ENCODE results near the gene C1orf116. TPM values are rescaled to one million over a fixed set of nuclear protein-coding genes. Genes with fewer than 3 reads are reported as not detected.

The C1orf116 gene
- total and polyA plus RNA-seq, 4 experiments from 2014 or later = 0.14 TPM; not detected in 3

DNA sequence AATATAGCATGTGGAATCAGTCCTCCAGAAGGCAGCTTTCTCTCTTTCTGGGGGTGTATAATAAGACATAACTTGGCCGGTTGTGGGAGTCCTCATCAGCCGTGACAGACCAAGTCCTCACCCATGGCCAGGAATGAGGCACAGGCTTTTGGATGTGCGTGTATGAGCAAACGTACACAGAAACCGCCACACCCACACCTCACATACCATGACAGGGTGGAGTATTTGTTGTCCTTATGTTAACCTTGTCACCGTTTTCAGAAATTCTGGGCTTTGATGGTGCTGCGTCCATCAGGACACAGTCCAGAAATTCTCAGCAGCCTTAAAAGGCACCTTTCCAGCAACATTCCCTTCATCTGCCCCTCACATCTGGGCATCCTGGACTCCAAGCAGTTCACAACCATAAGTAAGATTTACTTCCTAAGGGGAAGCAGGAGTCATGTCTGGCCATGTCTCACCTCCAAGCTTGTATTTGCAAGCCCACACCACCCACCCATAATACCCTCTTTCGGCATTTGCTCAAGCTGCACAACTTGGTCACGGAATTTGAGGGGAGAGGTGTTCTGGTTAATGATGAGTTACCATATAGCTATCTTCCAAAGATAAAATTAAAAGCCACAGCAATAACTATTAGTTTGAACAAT, 12.4 kb downstream of the C1orf116 start:
- Mint-ChIP-seq H3K4me3 (no peak overlapping the region), H3K27ac (no peak overlapping the region), H3K9me3 (no peaks in the 10 kb centered on the region), H3K27me3 (peaks cover 22 to 35% of the 10 kb centered on the region in 2 donors), H3K4me1 (no peaks in the 10 kb centered on the region), H3K36me3 (no peaks in the 10 kb centered on the region)
- Histone ChIP-seq H3K4me1 (ENCODE audit: insufficient read depth, low read length) (peaks cover 5% of the 10 kb centered on the region), H3K27me3 (ENCODE audit: insufficient read depth, low read length) (no peaks in the 10 kb centered on the region), H3K9me3 (ENCODE audit: control insufficient read depth in 1 of 2, low read length in 2 of 2) (no peaks in the 10 kb centered on the region), H3K4me3 (ENCODE audit: low read length in 2 of 2) (no peak overlapping the region), H3K27ac (ENCODE audit: low read depth, low read length) (no peak overlapping the region), H3K36me3 (ENCODE audit: insufficient read depth, low read length) (no peaks in the 10 kb centered on the region)
- CTCF ChIA-PET (ENCODE audit: partially characterized antibody) = no interaction called here
- intact Hi-C loops (cut with micrococcal nuclease) = no loop called here
- DNase-seq = no peak
- POLR2A ChIA-PET (ENCODE audit: partially characterized antibody) = no interaction called here

DNA sequence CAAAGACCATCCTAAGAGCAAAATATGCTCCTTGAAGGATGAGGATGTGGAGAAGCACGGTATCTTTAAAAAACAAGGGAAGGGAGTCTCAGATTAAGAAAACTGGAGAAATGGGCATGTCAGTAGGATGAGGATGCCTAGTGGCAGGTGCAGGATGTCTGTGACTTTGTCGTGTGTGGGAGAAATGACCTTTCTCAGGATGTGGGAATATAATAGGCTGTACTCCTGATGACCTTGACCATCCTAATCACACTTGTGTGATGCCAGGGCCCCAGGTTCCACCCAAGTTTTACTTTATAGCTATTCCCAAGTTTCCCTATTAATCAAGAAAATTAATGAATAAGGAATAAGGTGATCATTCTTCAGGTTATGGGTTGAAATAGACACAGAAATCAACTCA, 12.9 kb downstream of the C1orf116 start:
- H3K4me3 ChIP-seq (ENCODE audit: low read length in 2 of 2) = no peak overlapping the region
- Mint-ChIP-seq H3K9me3 (no peaks in the 10 kb centered on the region), H3K27me3 (peaks cover 20 to 33% of the 10 kb centered on the region in 2 donors), H3K4me3 (no peak overlapping the region), H3K36me3 (no peaks in the 10 kb centered on the region), H3K4me1 (no peaks in the 10 kb centered on the region), H3K27ac (no peak overlapping the region)
- H3K27ac ChIP-seq (ENCODE audit: low read depth, low read length) = no peak overlapping the region
- ChIA-PET POLR2A (ENCODE audit: partially characterized antibody) (no interaction called here), CTCF (ENCODE audit: partially characterized antibody) (no interaction called here)
- H3K27me3 ChIP-seq (ENCODE audit: insufficient read depth, low read length) = no peaks in the 10 kb centered on the region
- intact Hi-C loops (cut with micrococcal nuclease) = no loop called here
- no peak for DNase-seq
- peaks cover 5% of the 10 kb centered on the region for H3K4me1 ChIP-seq (ENCODE audit: insufficient read depth, low read length)
- no peaks in the 10 kb centered on the region for H3K36me3 ChIP-seq (ENCODE audit: insufficient read depth, low read length)
- no peaks in the 10 kb centered on the region for H3K9me3 ChIP-seq (ENCODE audit: control insufficient read depth in 1 of 2, low read length in 2 of 2)

DNA sequence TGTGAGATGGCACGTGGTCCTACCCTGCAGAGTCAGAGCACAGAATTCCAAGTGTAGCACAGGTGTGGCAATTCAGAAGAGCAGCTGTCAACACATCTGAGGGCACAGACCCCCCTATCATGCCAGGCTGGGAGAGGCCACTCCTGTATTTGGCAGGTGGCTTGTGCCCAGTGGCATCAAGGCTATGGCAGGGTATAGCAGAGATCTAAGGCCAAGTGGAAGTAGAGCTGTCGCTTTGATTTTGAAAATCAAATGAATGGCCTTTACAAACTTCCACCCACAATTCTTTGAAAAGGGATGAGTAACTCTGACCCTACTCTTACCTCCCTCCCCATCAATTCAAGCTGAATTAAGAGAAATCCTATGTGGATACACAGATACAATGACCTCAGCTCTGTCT, 13.4 kb downstream of the C1orf116 start:
- Mint-ChIP-seq H3K4me1 (no peaks in the 10 kb centered on the region), H3K27me3 (peaks cover 18 to 35% of the 10 kb centered on the region in 2 donors), H3K9me3 (no peaks in the 10 kb centered on the region), H3K4me3 (no peak overlapping the region), H3K36me3 (no peaks in the 10 kb centered on the region), H3K27ac (no peak overlapping the region)
- peaks cover 5% of the 10 kb centered on the region for H3K4me1 ChIP-seq (ENCODE audit: insufficient read depth, low read length)
- H3K27me3 ChIP-seq (ENCODE audit: insufficient read depth, low read length) = no peaks in the 10 kb centered on the region
- H3K9me3 ChIP-seq (ENCODE audit: control insufficient read depth in 1 of 2, low read length in 2 of 2) = no peaks in the 10 kb centered on the region
- no peak for DNase-seq
- H3K36me3 ChIP-seq (ENCODE audit: insufficient read depth, low read length) = no peaks in the 10 kb centered on the region
- ChIA-PET CTCF (ENCODE audit: partially characterized antibody) (interaction anchor here (1.1 kb wide), 1 partner anchor 14 kb away, joined by 3 read pairs; no protein-coding TSS in a partner anchor), POLR2A (ENCODE audit: partially characterized antibody) (interaction anchor here (0.5 kb wide), 1 partner anchor 559 kb away, joined by 3 read pairs; no protein-coding TSS in a partner anchor)
- H3K4me3 ChIP-seq (ENCODE audit: low read length in 2 of 2) = no peak overlapping the region
- intact Hi-C loops (cut with micrococcal nuclease) = no loop called here
- no peak overlapping the region for H3K27ac ChIP-seq (ENCODE audit: low read depth, low read length)

DNA sequence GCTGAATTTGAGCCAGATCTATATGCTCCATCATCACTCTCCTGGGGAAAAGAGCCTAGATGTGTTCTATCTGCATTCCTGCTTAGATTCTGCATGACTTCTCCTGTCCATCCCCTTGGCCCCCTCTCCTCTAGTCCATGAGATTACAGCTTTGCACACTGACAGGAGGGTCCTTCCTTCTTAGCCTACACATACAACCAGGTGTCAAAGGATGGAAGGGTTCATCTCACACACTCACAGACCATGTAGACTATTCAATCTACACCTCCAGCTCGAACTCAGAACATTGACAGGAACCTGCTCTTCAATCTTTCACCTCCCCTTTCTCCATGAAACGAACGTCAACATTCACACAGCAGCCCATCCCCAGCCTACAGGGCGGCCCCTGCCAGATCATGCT, 13.8 kb downstream of the C1orf116 start:
- Mint-ChIP-seq H3K4me3 (no peak overlapping the region), H3K27me3 (peaks cover 18 to 35% of the 10 kb centered on the region in 2 donors)

DNA sequence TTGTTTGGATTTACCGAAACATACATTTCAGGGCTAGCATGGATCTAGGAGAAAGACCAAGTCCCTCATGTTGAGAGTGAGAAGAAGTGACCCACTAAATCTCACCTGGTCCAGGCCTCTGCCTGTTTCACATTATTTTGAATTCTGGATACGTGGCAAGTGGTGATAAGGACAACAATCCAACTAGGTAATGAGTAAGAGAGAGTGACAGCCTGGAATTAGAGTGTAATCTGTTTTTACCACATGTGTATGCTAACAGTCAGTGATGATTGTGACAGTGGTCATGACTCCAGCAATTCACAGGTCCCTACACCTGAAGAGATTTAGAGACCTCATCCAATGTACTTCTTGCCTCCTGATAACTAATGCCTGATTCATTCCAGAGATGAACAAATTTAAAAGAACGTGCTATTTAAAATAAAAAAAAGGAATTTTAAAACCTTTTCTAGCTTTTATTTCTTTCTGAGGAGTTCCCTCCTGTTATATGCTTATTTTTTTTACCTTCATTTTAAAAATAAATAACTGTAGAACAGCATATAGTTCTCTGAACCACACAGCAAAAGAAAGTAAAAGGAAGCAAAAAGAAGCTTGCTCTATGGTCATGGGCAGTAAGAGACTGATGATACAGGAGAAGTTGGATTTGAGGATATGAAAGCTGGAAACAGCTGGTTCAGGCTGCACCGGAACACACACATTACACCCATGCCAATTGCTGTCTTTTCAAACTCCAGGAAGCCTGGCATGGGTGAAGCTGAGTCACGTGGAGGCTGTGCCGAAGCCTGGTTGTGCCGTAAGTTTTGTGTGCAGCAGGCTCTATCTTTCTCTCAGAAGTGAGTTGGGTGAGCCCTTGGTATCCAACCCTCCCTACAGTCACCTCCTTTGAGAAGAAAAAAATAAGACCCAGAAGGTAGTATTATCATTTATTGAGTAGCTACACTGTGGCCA, 14.7 kb downstream of the C1orf116 start:
- Mint-ChIP-seq H3K27me3 (peaks cover 19 to 34% of the 10 kb centered on the region in 2 donors), H3K9me3 (no peaks in the 10 kb centered on the region), H3K36me3 (no peaks in the 10 kb centered on the region), H3K27ac (no peak overlapping the region), H3K4me3 (no peak overlapping the region), H3K4me1 (no peaks in the 10 kb centered on the region)
- DNase-seq = no peak
- no peaks in the 10 kb centered on the region for H3K36me3 ChIP-seq (ENCODE audit: insufficient read depth, low read length)
- POLR2A ChIA-PET (ENCODE audit: partially characterized antibody) = interaction anchor here (0.8 kb wide), 1 partner anchor 11 kb away, joined by 3 read pairs; no protein-coding TSS in a partner anchor
- H3K9me3 ChIP-seq (ENCODE audit: control insufficient read depth in 1 of 2, low read length in 2 of 2) = no peaks in the 10 kb centered on the region
- no peak overlapping the region for H3K4me3 ChIP-seq (ENCODE audit: low read length in 2 of 2)
- H3K4me1 ChIP-seq (ENCODE audit: insufficient read depth, low read length) = peaks cover 5% of the 10 kb centered on the region
- H3K27me3 ChIP-seq (ENCODE audit: insufficient read depth, low read length) = no peaks in the 10 kb centered on the region
- intact Hi-C loops (cut with micrococcal nuclease) = no loop called here
- H3K27ac ChIP-seq (ENCODE audit: low read depth, low read length) = no peak overlapping the region
- CTCF ChIA-PET (ENCODE audit: partially characterized antibody) = interaction anchor here (1.0 to 1.1 kb wide), 2 partner anchors 12 to 14 kb away, joined by 3 to 6 read pairs; no protein-coding TSS in a partner anchor

More for the DNA sequence above, 13.8 kb downstream of the C1orf116 start:
- H3K27ac Mint-ChIP-seq = no peak overlapping the region
- intact Hi-C loops (cut with micrococcal nuclease) = no loop called here
- no peaks in the 10 kb centered on the region for H3K4me1 Mint-ChIP-seq
- Histone ChIP-seq H3K27ac (ENCODE audit: low read depth, low read length) (no peak overlapping the region), H3K27me3 (ENCODE audit: insufficient read depth, low read length) (no peaks in the 10 kb centered on the region), H3K9me3 (ENCODE audit: control insufficient read depth in 1 of 2, low read length in 2 of 2) (no peaks in the 10 kb centered on the region), H3K4me1 (ENCODE audit: insufficient read depth, low read length) (peaks cover 5% of the 10 kb centered on the region), H3K4me3 (ENCODE audit: low read length in 2 of 2) (no peak overlapping the region), H3K36me3 (ENCODE audit: insufficient read depth, low read length) (no peaks in the 10 kb centered on the region)
- no peaks in the 10 kb centered on the region for H3K36me3 Mint-ChIP-seq
- POLR2A ChIA-PET (ENCODE audit: partially characterized antibody) = interaction anchor here (0.5 to 0.8 kb wide), 2 partner anchors 12 to 559 kb away, joined by 3 read pairs; no protein-coding TSS in a partner anchor
- CTCF ChIA-PET (ENCODE audit: partially characterized antibody) = interaction anchor here (1.0 to 1.1 kb wide), 2 partner anchors 13 to 14 kb away, joined by 3 to 6 read pairs; no protein-coding TSS in a partner anchor
- no peak for DNase-seq
- H3K9me3 Mint-ChIP-seq = no peaks in the 10 kb centered on the region

DNA sequence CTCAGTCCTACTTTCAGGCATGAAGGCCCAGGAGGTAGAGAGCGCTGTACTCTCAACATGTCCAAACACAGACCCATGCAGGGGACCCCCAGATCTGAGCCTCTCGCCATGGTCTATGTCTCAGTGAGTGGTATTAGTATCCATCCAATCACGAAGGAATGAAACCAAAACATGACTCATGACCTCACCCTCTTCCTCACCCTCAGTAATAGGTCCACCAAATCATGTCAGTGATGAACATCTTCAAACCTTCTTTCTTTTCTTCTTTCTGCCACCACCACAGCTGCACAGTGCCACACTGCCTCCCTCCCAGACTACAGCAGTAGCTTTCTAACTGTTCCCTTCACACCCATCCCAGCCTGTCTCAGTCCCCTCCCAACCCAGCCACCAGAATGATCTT, 16.8 kb downstream of the C1orf116 start:
- H3K36me3 ChIP-seq (ENCODE audit: insufficient read depth, low read length) = no peaks in the 10 kb centered on the region
- no peak overlapping the region for H3K4me3 ChIP-seq (ENCODE audit: low read length in 2 of 2)
- no peaks in the 10 kb centered on the region for H3K9me3 ChIP-seq (ENCODE audit: control insufficient read depth in 1 of 2, low read length in 2 of 2)
- H3K27me3 ChIP-seq (ENCODE audit: insufficient read depth, low read length) = no peaks in the 10 kb centered on the region
- no peaks in the 10 kb centered on the region for H3K4me1 Mint-ChIP-seq
- POLR2A ChIA-PET (ENCODE audit: partially characterized antibody) = no interaction called here
- peaks cover 5% of the 10 kb centered on the region for H3K4me1 ChIP-seq (ENCODE audit: insufficient read depth, low read length)
- intact Hi-C loops (cut with micrococcal nuclease) = no loop called here
- H3K9me3 Mint-ChIP-seq = no peaks in the 10 kb centered on the region
- H3K27ac ChIP-seq (ENCODE audit: low read depth, low read length) = no peak overlapping the region
- no peak for DNase-seq
- peaks cover 28 to 34% of the 10 kb centered on the region in 2 donors for H3K27me3 Mint-ChIP-seq
- no peak overlapping the region for H3K4me3 Mint-ChIP-seq
- no peak overlapping the region for H3K27ac Mint-ChIP-seq
- H3K36me3 Mint-ChIP-seq = no peaks in the 10 kb centered on the region
- CTCF ChIA-PET (ENCODE audit: partially characterized antibody) = no interaction called here

DNA sequence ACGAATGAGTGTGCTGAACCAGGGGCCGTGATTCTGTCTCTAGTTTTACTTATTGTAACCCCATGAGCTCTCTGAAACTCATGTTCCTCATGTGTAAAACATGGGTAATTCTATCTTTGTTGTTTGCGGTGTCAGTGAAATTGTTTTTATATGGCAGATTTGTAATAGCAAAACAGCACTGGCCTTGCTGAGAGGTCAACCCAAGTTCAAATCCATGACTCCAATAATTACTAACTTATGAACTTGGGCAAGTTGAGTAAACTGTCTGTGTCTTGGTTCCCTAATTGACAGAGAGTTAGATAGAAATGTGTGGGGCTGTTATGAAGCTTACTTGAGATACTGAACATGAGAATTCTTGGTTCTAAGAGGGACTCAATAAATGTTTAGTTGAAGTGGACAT, 17.8 kb downstream of the C1orf116 start:
- intact Hi-C loops (cut with micrococcal nuclease) = no loop called here
- DNase-seq = no peak
- Mint-ChIP-seq H3K27ac (no peak overlapping the region), H3K9me3 (no peaks in the 10 kb centered on the region), H3K4me1 (no peaks in the 10 kb centered on the region), H3K4me3 (no peak overlapping the region), H3K27me3 (peaks cover 30 to 32% of the 10 kb centered on the region in 2 donors), H3K36me3 (no peaks in the 10 kb centered on the region)
- peaks cover 2% of the 10 kb centered on the region for H3K4me1 ChIP-seq (ENCODE audit: insufficient read depth, low read length)
- no peak overlapping the region for H3K4me3 ChIP-seq (ENCODE audit: low read length in 2 of 2)
- H3K36me3 ChIP-seq (ENCODE audit: insufficient read depth, low read length) = no peaks in the 10 kb centered on the region
- no peaks in the 10 kb centered on the region for H3K27me3 ChIP-seq (ENCODE audit: insufficient read depth, low read length)
- H3K27ac ChIP-seq (ENCODE audit: low read depth, low read length) = no peak overlapping the region
- ChIA-PET POLR2A (ENCODE audit: partially characterized antibody) (no interaction called here), CTCF (ENCODE audit: partially characterized antibody) (interaction anchor here (0.6 to 2.1 kb wide), 2 partner anchors 10 to 95 kb away, joined by 3 to 10 read pairs; no protein-coding TSS in a partner anchor)
- H3K9me3 ChIP-seq (ENCODE audit: control insufficient read depth in 1 of 2, low read length in 2 of 2) = no peaks in the 10 kb centered on the region
